ENCODE results near the gene GAB2.

GAB2 gene

DNA sequence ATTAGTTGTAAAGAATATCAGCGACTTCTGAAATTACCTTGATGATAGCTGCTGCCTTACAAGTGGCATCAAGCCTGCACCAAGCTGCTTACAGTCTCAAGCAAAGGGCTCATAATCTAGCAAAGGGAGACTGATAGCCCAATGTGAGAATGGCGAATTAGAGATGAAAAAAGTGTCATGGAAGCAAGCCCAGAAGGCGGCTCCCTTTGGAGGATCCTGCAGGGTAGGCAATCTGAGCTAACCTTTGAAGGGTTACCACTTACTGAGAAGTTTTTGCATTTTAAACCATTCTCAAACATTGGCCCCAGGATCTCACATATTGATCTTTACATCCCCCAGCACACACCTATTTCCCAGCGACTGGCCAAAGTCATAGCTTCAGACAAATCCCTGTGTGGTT, 18.5 kb downstream of the GAB2 start:
- DNase-seq, result no peak

DNA sequence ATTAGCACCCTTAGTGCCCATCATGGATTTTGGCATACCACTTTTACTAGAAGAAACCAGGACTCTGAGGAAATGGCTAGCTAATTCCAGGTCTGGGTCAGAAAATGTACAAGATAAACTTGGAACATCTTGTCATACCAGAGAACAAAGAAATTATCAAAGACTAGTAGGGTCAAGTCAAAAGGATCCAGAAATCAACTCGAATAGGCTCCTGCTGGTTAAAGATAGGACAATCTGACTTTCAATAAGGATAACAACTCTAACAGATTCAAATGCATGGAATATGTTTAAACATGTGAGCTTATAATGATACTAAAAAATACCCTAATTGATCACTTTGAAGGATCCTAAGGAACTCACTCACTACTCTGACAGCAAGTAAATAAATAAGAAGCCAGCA, 18.9 kb downstream of the GAB2 start:
- no peak for DNase-seq

DNA sequence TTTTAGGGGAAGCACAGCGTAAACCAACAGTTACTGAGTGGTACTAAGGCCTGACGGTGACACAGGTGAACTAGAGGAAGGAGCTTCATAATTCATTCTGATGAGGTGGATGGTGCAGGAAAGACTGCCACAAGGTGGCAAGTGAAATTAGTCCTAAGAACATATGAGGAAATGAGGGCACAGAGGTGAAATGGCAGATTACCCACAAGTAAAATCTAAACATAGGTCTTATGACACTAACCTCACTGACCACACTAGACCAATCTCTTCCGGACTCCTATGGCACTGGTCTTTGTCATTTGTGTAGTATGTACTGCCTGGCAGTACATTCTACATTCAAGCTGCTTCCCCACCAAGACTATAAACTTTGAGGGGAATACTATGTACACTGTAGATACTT, 20.2 kb downstream of the GAB2 start:
- no peak for DNase-seq

DNA sequence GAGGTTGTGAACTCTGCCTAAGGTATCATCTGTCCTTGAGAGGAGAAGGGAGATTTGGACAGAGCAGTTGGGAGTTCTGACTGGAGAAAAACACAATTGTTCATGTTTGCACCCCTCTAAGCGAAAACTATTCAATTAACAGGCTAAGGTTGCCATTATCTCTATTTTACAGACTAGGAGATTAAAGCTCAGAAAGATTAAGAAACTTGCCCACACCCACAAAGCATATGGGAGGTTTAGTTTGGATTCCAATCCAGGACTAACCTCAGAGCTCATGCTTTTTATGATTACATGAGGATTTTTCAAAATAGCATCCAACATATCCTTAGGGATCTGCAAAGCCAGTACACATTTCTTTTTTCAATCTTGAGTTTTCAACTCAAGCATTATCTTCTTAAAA, 22.0 kb downstream of the GAB2 start:
- DNase-seq, result no peak

DNA sequence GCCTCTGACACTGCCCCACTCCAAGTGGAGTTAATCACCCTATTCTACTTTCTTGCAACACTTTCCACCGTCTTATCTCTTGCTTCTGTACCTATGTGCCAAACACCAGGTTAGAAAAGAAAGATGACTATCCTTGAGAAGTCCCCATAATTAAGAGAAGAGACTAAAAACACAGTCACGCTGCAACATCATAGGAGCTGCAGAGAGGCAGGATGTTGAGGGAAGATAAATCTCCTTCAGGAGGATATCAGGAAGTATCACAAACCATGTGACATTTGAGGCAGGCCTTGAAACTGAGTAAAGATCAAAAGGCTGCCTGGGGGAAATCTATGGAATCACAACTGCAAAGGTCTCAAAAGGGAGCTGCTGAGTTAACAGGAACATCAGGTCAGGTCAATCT, 24.8 kb downstream of the GAB2 start:
- no peak for DNase-seq

DNA sequence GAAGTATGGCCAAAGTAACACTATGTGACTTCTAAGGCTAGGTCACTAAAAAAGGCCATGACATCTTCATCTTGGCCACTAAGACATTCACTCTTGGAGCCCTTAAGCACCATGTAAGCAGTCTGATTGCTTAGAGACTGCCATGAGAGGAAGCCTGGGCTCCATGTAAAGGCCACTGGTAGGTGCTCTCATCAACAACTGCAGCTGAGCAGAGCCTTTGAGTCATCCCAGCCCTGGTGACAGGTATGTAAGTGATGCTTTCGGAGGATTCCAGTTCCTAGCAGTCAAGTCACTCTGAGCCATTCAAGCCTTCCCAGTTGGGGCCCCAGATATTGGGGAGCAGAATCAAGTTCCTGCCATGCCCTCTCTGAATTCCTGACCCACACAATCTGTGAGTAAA, 26.2 kb downstream of the GAB2 start:
- DNase-seq, result no peak

DNA sequence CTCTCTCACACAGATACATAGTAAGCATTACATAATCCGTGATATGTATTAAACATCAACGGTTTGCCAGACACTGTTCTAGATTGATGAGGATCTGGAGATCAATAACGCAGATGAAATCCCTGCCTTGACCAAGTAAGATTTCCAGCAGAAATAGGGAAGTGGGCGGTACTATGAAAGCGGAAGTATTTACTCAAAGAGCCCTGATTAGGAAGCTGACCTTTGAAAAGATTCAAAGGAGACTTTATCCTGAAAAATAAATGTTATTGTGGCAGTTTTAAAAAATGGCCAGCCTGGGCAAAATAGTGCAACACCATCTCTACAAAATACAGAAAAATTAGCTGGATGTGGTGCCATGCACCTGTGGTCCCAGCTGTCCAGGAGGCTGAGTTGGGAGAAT, 26.8 kb downstream of the GAB2 start:
- no peak for DNase-seq

DNA sequence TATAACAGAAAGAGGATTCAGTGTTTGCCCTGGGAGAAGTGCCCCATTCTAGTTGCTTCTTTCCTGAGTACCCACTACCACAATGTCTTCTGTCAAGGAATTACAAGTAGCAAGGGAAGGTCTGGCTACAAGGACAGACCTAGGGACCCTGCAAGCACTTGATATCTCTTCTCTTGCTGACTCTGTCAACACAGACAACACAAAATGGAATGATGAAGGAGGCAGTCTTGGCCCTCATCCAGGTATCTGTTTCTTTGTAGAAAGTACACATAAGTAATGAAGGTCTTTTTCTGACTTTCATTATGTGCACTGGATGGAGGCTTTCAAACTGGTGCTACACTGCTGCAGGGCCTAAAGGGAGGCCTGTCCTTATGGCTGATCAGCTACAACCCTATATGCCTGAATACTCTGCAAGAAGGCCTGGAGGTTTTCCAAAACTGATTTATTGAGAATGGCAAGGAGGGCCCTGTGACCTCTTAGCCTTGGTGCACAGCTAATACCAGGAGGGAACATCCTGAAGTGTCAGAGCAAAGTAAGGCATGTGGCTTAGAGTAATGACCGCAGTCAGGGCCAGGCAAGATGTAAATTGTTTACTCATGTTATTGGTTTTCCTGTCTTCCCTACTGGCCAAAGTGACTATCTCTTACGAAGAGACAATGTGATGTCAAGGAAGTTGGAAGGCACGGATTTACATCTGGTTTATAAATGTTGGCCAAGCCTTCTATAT, 31.2 kb downstream of the GAB2 start:
- DNase-seq, result no peak

DNA sequence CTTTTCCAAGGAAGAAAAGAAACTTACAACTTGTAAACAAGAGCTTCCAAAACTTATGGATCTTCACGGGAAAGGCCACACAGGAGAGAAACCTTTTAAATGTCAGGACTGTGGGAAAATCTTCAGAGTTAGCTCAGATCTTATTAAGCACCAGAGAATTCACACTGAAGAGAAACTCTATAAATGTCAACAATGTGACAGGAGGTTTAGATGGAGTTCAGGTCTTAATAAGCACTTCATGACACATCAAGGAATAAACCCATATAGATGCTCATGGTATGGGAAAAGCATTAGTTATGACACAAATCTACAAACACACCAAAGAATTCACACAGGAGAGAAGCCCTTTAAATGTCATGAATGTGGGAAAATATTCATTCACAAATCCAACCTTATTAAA, 32.4 kb downstream of the GAB2 start:
- DNase-seq, result no peak

DNA sequence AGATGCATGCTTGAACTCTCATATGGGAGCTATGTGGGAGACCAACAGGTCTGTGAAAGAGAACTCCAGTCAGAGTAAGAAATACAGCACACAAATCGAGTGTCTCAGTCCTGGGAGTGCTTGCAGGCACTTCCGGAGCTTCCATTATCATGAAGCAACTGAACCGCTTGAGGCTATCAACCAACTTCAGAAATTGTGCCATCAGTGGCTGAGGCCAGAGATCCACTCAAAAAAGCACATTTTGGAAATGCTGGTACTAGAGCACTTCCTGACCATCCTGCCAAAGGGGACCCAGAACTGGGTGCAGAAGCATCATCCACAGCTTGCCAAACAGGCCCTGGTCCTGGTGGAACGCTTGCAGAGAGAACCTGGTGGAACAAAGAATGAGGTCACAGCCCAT, 33.4 kb downstream of the GAB2 start:
- DNase-seq, result no peak

DNA sequence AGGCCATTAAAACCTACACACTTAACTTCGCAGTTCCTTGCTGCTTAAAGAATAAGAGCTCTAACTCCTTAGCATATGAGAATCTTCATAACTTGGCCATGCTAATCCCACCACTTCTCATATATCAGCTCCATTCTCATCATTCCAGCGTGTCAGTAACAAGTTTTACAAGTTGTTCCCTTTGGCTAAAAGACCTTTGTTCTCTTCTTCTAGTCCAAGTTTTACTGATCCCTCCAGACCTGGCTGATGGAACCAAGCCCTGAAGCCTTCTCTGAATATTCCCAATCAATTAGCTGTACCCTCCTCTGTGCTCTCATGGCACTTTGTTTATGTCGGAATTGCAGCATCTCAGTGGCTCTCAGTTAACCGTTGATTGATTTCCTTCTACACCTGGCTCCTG, 35.8 kb downstream of the GAB2 start:
- DNase-seq, result peak; percentile 33

DNA sequence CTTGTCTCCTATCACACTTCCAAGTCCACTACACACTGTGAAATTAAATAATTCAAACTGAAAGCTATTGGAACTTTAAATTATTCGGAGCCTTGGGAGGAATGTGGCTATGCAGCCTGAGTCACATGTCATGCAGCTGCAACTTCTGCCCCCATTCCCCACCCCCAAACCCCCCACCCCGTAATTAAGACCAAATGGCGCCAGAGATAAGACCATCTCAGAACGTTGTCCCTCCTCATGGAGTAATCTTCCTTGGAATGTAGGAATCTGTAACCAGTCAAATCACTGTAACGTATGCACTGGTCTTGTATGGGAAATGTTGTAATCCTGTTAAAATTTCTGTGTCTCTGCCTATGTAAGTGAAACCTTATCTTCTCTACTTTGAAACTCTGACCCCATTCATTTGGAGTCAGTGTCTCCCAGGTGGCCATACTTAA, 37.0 kb downstream of the GAB2 start:
- DNase-seq, result no peak

DNA sequence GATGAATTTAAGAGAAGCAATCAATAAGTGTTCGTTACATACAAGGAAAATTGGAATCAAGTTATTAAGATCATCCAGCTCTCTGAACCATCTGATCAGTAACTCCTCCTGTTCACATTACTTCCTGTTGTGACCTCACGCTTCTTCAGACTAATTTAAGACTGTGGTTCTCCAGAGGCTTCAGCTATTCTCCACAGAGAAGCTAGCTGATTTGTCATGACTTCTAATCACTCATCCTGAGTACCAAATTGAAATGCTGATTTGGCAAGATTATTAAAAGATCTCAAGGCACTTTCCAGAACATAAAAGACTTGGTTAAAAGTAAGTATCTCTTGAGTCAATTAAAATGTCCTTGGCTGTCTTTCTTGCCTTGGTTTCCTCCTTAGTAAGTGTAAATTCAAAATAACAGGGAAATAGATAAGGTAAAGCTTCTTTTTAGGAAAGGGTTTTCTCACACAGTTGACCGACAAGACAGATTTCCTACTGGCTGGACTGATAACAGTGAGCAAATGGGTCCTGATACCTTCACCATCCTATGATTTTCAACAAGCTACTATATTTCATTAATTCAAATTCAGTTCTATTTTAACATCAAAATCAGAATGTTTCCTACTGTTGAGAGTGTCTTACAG, 38.5 kb downstream of the GAB2 start:
- no peak for DNase-seq

DNA sequence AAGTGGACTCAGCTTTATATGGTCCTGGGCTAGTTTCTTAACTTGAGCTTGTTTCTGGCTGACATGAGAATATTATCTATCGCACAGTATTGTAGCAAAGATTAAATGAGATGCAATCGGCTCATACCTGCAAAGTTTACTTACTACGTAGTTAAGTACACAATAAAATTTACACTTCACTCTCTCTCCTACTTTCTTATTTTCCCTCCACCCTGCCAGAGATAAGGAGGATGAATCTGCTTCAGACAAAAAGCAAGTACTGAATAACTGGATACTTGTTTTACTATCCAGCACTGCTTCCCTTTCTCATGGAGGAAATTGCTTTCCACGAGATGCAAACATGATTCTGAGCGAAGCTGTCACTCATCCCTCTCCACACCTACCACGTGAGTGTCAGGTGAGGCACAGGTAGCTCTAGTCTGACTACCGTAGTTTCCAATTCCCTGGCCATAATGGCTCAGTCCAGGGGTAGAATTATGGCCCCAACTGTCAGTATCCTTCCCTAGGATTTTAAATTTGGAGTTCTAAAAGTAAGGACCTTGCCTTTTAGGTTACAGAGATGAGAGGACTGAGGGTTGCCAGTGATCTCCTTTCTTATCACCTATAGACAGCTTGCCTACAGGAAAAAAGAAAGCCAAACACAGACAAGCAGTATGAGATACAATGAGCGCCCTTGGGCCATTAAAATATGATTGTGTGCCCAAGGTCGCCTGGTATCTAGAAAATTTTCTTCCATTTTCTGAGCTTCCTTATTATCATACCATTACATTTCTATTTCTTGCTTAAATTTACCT, 39.8 kb downstream of the GAB2 start:
- DNase-seq, result no peak

DNA sequence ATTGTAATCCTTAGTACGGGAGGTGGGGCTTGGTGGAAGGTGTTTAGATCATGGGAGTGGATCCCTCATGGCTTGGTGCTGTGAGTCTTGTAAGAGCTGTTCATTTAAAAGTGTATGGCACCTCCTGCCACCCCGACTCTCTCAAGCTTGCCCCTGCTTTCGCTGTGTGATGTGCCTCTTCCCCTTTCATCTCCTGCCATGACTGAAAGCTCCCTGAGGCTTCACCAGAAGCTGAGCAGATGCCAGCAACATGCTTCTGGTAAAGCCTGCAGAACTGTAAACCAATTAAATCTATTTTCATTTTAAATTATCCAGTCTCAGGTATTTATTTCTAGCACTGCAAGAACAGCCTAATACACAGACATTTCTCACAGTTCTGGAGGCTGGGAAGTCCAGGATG, 40.8 kb downstream of the GAB2 start:
- no peak for DNase-seq

DNA sequence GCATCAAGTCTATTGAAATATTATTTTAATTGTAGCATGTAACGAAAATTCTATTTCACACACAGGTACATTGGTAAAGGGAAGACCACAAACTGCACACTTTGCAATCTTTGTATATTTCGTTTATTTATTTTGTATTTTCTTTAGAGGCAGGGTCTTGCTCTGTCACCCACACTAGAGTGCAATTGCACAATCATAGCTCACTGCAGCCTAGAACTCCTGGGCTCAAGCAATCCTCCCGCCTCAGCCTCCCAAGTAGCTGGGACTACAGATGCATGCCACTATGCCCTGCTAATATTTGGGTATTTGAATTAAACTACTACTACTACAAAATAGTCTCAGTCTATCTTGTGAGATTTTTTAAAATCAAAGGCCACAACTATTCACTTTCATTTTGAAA, 42.7 kb downstream of the GAB2 start:
- no peak for DNase-seq

DNA sequence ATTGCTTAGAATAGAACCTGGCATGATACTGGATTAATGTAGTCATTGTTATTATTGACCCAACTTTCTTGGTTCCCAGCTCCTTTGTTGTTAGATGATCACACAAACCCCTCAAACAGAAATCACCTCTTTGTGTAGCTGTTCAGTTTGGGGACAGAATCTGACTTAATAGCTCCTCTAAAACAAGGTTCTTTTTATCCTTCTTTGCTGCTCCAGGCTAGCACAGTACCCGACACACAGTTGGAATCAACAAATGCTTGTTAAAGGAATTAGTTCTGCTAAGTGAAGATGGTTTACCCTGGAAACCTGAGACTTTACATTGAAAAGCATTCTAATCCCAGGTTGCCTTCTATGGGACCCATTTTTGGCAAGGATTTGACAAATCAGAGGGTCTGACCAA, 43.9 kb downstream of the GAB2 start:
- no peak for DNase-seq

DNA sequence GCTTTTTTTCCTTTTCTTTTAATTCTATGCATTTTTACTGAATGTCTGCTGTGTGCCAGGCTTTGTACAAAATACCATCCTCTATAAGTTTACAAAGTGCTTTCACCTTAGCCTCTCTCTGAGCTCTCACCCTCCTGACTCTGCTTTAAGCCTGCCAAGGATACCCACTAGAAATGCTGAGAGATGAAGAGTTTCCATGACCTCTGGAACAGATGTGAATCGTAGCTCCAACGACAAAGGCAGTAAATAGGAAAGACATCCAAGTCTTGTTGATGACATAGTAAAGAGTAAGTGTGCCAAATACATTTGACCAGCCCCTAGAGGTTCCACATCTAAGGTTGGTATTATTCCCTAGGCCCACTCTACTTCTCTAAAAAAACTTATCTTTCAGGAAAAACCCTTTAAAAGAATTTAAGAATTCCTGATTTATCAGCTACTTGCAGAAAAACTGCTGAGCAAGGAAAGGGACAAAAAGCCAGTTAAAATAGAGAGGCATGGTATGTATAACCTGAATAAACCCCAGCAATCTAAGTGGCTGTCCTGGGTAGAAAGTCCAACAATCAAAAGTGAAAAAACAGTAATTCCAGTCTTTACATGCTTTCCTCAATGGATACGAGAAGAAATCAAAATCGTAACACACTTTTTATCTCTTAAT, 45.4 kb downstream of the GAB2 start:
- no peak for DNase-seq

DNA sequence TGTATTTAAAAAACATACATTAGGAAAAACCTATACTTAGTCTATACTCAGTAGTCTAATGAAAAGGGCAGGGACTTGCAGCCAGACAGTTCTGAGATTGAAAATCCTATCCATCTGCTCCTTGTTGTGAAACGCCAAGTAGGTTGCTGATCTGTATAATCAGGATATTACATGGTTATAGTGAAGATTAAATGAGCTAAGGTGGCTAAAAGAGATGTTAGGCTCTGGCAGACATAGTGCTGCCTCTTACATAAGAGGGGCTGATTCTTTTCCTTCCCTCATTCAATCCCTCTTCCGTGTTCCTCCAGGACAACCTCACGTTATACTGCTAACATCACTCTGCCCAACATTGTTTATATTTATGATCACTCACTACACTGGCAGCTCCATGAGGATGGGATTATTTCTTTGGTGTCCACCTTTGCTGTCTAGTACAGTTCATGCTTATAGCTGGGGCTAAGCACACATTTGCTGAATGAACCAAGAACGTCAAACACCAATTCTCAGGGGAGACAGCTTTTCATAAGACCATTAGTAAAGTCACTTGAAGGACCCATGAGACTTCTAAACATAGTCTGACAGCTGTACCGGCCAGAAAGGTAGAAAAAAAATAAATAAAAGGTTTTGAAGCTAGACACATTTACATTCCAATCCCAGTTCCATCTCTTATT, 46.3 kb downstream of the GAB2 start:
- DNase-seq, result no peak

DNA sequence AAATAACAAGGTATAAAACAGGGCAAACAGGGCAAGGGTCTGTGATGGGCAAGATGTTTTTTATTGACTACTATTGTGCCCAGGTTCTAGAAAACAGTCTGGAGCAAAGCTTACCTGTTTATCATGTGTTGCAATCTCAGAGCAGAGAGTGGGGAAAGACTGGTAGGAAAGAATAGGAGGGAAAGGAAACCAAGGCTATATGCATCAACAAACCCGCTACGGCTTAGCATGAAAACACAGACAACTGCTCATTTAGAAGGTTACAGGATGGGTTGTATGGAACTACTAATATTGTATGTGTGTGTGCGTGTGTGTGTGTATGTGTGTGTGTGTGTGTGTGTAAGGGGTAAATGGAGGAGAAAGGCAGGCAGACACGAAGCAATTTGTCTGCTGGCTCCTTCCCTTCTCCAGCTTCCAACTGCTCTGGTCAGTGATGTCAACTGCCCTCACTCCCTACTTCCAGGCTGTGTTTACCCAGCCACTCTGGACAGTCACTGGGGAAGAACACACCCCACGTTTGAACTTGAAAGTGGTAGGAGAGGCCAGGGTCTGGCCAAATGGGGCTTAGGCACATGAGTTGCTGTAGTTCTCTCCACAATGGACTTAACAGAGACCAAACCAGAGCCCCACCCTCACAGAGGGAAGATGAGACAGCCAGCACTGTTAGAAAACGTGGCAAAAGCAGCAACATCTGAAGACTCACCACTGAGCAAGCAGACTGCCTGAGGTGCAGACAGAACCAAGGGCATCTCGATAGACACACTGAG, 47.0 kb downstream of the GAB2 start:
- DNase-seq, result peak; percentile 38

DNA sequence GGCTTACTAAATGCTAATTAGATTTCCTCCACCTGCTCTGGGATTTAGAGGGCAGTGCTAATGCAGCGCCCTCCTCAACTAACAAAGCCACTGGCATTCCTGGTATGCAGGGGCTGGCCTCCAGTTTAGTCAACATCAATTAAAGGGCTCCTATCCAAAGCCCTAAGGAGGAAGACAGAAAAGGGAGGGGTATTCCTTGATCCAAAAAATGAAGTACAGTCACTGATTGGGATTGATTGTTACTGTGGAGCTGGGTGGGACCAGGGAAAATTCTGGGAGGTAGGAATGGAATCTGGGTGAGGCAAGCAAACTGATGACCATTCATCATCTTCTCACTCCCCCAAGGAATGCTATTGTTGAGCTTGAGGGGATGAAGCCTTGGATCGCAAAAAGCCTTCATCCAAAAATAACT, 52.2 kb downstream of the GAB2 start:
- DNase-seq, result no peak

DNA sequence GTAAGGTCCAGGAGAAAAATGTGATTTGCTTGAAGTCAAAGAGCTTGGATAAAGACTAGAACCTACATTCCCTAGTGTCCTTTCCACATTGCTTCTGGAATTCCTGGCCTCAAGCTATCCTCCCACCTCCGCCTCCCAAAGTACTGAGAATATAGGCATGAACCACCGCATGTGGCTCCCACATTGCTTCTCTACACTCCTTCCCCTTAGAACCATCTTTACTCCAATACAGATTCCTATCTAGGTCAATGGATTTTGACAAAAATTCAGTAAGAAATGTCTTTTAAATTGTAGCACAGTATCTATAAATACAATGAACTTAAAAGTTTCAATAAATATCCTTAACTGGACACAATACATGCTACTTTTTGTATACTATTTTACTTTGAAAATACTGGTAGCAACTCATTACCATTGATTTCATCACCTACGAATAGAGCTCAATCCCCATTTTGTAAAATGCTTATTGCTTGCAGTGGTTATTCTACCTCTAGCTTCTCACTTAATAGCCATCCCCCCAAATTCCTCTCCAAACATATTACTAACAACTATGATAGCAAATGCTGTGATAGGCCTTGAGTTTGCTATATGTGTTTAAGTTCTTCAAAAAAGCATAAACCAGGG, 53.4 kb downstream of the GAB2 start:
- no peak for DNase-seq

Data from right hindlimb (tissue), 1 donor.